Suppressor macrophage treated with lipopolysaccharide for 1 hour (primary cell): Measurements from ENCODE around the gene THOC7.

ENCODE experiments used
- DNase-seq, 3 donors: peaks; one replicate each; pipeline ENCODE4 v3.0.0-alpha.2; 2020 to 2022

Gene THOC7

DNA sequence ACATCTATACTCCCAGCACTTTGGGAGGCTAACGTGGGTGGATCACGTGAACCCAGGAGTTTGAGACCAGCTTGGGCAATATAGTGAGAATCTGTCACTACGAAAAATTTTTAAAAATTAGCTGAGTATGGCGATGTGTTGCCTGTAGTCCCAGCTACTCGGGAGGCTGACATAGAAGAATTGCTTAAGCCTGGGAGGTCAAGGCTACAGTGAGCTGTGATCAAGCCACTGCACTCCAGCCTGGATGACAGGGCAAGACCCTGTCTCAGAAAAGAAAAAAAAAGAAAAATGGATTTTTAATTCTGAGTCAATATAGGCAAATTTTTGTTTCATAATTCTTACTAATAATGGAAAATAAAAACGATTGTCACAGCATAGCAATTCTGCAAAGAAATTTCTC, 31.2 kb downstream of the THOC7 start:
- DNase-seq, result no peak

DNA sequence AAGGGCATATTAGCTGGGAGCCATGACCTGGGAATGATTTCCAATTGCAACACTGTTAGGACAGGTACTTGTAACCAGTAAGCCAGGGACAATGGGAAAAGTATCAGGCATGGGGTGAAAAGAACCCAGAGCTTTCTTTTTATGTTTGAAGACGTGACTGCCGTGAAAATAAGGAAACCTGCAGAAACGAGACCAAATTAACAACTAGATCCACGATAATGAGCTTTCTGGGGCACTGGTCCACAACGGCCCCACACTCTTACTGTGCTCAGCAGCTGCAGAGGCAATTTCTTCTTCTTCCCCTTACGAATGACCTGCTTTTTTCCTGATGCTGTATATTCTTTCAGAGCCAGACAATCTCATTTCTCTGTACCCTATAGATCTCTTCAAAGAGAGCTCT, 33.1 kb downstream of the THOC7 start:
- no peak for DNase-seq

DNA sequence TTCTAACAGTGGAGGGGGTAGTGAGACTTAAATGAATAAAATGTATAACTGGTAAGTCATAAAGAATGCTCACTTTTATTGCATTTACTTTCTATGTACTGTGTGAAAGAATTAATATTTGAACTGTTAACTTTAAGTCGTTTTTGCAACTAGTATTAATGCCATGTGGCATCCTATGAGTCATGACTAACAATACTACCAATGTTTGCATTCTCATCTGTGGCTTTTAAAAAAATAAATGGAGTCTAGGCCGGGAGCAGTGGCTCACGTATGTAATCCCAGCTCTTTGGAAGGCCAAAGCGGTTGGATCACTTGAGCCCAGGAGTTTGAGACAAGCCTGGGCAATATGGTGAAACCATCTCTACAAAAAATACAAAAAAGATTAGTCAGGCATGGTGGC, 39.3 kb downstream of the THOC7 start:
- DNase-seq, result no peak

DNA sequence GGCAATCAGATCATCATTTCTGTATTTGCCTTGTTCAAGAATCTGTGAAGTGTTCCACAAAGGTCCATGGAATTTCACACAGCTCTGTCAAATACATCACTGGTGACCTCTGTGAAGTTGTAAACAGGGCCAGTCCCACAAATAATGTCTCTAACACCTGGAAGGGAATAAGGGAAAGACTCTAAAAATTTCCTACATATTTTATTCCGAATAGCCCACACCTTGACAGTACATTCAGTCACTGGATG, 44.5 kb downstream of the THOC7 start, which contains the start of gene C3orf49:
Gene C3orf49, plus strand, starts transcription at position 149 of the 248 bp plus-strand sequence. CDS start 173 bp downstream, outside the sequence.
- no peak for DNase-seq

DNA sequence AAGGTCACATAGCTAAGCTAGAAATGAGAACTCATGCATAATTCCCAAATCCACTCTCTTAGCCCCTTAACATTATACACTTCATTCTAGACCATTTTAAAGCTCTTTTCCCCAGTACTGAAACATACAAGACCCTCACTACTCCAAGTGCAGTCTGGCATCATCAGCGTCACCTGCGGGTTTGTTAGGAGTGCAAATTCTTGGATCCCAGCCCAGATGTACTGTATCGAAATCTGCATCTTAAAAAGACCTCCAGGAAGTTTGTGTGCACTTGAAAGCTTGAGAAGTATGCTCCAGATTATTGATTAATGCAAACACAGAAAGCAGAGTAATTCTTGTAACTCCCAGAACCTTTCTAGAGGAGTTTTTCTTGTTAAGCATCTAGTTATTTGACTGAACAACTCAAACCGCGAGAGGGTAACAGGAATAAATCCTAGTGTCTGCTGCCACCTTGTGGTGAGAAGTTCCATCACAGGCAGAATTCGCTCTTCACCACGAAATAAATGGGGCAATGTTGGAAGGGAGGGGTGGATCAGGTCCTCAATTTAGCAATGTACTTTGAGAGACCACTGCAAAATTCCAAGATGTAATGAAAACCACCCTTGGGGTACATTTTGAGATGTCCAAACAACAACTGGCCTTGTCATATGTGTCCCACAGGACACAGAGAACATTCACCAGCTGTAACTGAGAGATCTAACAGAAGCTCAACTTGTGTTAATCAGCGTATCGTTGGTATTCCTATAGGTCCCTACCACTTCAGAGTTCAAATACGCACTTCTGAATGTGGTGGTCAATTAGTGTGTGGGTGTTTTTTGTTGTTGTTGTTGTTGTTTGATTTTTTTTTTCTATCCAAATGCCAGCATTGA, 45.1 kb downstream of the THOC7 start:
- DNase-seq, result peak; percentile 71 to 81 (median 73)

DNA sequence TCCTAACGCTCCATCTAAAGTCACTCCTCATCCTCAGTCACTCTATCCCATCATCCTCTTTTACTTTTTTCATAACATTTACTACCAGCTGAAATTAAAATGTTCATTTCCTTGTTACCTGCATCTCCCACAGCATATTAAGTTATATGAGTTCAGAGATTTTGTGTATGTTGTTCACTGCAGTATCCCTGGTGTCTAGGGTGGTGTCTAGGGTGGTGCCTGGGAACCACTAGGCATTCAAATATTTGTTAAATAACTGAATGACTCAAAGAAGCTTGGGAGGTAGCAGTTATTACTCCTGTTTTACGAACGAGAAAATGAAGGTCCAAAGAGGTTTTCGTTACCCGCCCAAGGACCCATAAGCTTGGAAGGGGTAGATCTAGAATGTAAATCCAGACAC, 46.4 kb downstream of the THOC7 start:
- DNase-seq, result no peak

DNA sequence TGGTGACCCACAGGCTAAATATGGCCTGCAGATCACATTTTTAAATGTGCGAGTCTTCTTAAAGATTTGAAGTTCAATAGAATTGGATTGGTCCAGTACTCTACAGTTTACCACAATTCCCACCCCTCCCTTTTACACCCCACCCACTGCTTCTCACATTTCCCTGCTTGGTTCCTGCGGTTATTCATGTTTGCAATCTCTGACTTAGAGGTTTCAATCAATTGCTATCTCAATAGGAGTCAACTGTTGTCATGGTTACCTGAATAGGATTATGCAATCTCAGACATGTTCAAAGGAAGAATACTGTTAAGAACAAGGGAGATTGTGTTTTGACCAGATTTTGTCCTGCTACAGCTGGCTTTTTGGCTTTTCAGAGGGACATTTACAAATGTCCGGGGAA, 49.4 kb downstream of the THOC7 start:
- DNase-seq, result no peak

DNA sequence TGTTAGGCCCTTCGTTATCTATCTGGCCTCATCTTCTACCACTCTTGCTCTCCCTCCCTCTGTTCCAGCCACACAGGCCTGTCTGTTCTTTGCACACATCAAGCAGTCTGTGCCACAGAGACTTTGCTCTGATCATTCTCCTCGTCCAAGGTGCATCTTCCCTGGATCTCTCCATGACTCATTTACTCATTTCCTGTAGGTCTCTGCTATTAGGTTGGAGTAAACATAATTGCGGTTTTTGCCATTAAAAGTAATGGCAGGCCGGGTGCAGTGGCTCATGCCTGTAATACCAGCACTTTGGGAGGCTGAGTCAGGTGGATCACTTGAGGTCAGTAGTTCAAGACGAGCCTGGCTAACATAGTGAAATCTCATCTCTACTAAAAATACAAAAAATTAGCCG, 54.0 kb downstream of the THOC7 start:
- DNase-seq, result no peak

DNA sequence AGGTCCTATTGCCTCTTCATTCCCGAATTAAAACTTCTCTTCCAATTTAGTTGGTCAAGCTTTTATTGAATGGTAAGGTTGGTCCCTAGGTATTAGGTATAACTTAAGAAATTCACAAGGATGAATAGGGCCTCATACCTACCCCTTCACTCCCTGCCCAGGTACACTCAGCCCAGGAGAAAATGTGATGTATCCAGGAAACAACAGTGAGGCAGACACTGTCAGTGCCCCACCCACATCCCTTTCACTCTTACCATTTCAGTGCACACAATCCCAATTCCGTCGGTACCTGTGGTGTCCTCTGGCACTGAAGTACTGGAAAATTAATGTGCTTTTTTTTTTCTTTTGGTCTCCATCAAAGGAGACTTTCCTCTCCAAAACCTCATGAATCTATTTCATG, 55.0 kb downstream of the THOC7 start:
- no peak for DNase-seq

DNA sequence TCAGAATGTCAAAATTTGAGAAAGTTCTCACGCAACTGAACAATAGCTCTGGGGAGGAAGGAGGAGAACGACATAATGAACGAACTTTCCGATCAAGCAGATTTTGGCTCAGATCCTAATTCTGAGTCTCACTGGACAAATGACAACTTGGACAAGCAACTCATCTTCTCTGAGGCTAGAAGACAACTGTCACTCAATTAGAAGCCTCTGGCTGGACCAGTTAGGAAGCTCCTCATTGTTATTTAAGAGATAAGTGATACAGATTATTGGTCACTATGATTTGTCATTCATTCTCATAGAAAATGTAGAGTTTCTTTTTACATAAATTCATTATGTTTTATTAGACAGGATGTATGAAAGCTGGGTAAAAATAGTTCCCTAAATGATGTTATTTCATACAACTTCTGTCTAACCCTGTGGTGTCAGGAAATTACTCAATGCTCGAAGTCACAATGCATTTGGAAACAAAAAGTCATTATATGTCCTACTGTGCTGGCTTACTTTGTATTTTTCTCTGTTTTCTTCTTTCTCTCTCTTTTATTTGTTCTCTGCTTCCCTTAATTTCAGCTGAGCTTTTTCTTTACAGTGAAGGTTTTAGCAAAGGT, 55.5 kb downstream of the THOC7 start:
- DNase-seq, result peak; percentile 44 to 76 (median 71)

DNA sequence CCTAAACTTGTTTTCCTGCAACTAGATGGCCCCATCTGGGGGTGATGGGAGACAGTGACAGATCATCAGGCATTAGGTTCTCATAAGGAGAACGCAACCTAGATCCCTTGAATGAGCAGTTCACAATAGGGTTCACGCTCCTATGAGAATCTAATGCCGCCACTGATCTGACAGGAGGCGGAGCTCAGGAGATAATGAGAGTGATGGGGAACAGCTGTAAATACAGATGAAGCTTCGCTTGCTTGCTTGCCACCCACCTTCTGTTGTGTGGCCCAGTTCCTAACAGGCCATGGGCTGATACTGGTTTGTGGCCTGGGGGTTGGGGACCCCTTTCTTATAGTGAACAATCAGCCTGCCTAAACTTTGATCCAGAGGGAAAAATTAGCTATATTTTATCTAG, 59.7 kb downstream of the THOC7 start:
- no peak for DNase-seq

DNA sequence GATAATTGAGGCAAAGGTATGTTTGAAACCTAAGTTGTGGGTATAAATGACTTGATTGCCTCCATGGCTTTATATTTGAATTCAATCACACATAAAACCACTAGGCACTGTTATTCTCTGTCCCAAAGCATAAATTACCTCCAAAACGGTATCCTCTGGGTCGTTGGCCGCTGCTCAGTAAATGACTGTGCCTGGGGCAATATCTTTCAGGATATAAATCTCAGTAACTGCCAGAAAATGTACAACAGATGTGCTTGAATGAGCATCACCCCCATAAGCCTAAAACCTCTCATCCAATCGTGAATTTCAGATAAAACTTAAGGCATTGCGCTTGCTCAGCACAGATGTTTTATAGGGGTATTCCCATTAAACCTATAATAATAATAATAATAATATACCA, 63.5 kb downstream of the THOC7 start:
- no peak for DNase-seq

DNA sequence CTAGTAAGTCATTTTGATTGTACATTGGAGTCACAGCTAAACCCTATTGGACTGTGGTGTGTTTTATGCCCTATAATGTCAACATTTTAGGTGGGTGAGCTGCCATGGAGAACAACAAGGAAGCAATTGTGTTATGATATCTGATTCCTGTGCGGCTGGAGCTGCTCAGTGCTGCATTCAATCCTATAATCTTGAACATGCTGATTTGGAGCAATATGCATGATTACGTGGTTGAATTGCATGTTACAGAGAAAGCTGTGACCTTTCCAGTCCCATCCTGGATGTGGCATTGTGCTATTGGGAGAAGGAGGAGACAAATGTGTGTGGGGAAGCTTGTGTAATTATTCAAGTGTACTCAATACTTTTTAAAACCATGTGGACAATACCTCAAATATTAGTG, 64.7 kb downstream of the THOC7 start:
- DNase-seq, result no peak

DNA sequence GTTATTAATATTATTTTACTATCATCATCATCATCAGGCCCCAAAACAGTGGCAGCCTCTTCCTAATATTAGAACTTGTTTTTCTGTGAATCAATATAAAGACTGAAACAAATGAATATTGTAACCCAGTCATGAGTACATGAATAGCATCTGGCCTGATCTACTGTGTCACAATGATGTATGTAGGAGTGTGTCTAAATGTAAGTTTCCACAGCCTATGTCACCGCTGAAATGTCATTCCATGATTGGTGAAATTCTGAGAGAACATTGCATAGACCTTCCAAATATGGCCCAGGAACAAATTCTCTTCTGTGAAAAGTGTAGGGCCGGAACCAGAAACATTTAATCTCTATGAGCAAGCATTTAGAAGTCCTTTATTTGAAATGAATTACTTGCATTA, 65.1 kb downstream of the THOC7 start:
- peak in 2 of 3 donors; percentile 16 to 20 for DNase-seq

DNA sequence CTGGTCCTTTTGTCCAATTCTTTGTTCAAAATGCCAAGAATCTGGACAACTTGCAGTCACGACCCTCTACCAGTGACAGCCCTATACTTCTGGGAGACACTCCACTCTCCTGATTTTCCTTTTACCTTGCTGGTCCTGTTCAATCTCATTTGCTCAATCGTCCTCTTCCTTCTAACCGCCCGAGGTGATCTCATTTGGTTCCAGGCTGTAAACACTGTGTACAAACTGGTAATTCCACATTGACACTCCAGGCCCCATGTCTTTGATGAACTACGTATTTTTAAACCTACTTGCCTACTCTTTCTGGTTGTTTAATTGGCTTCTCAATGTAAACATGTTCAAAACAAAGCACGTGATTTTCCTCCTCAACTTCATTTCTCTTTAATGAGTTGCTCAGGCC, 68.2 kb downstream of the THOC7 start:
- no peak for DNase-seq

DNA sequence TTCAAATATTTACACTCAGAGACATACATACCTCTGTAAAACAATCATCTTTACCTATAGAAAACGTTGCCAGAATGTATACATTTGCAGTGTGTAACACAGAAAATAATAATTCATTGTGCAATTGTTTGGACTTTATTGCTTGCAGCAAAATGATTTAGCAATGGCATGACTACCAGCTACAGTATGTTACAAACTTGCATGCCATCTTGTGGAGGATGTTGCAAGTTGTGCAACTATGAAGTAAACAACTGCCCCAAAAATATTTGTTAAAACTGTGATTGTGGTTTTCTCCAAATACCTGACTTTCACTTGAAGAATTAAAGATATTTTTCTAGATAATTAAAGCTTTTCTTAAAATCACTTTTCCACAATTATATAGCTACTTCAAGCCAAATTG, 71.6 kb downstream of the THOC7 start:
- peak in 2 of 3 donors; percentile 14 to 45 for DNase-seq
